ENCODE measurements around the gene GRIN3B. TPM values are rescaled to one million over a fixed set of nuclear protein-coding genes. Genes with fewer than 3 reads are reported as not detected.

GRIN3B gene
- total and polyA plus RNA-seq, 2 of the 8 experiments (the other 6 are each of a cell fraction or from before 2014, with no cell fraction given) = 0.45 to 1.0 TPM

GRCh38 chr19:988081-988480, 12.1 kb upstream of the GRIN3B start:
- Histone ChIP-seq H3K9ac (replicated peaks in 1 of 4; ENCODE audit: extremely low read depth in 1 of 4, low read depth in 3 of 4, low read length in 3 of 4) (no peak overlapping the region), H3K27me3 (replicated peaks in 1 of 4; ENCODE audit: control insufficient read depth in 3 of 4, extremely low read depth in 1 of 4, insufficient read depth in 3 of 4, low read length in 3 of 4) (no peaks in the 10 kb centered on the region), H3K23me2 (ENCODE audit: low read depth, low read length) (peaks cover 4% of the 10 kb centered on the region; the same call in 1 of the 2 replicates), H4K8ac (ENCODE audit: extremely low read depth, insufficient read depth, low read length) (no peak overlapping the region), H2BK20ac (ENCODE audit: low read length) (no peak overlapping the region), H3K14ac (ENCODE audit: insufficient read length) (no peak overlapping the region), H2AK5ac (ENCODE audit: low read depth, low read length) (no peak overlapping the region), H4K91ac (replicated peaks; ENCODE audit: insufficient read length, low read length) (no peak overlapping the region), H3K9me3 (ENCODE audit: insufficient read depth in 2 of 2, low read depth in 1 of 2, low read length in 1 of 2) (no peaks in the 10 kb centered on the region), H3K27ac (ENCODE audit: low read depth, low read length) (no peak overlapping the region), H3K4ac (replicated peaks; ENCODE audit: insufficient read length, low read depth, low read length) (no peak overlapping the region), H4K5ac (ENCODE audit: insufficient read length, low read depth, low read length) (no peak overlapping the region), H3K4me3 (ENCODE audit: extremely low read depth in 1 of 4, insufficient read depth in 2 of 4, low read depth in 3 of 4, low read length in 4 of 4) (no peak overlapping the region), H3K4me1 (replicated peaks in 1 of 4; ENCODE audit: control insufficient read depth in 3 of 4, insufficient read depth in 4 of 4, low read length in 3 of 4) (peaks cover 0 to 4% (median under 1%) of the 10 kb centered on the region in 4 experiments; a peak in 4 of 7 replicates), H3K23ac (ENCODE audit: insufficient read length) (no peak overlapping the region), H2AFZ (ENCODE audit: low read length) (no peak overlapping the region), H2BK120ac (replicated peaks; ENCODE audit: low read depth, low read length) (no peak overlapping the region), H2BK5ac (ENCODE audit: low read depth, low read length) (no peak overlapping the region), H4K20me1 (replicated peaks in 1 of 2; ENCODE audit: control insufficient read depth in 1 of 2, insufficient read depth in 2 of 2, low read length in 2 of 2) (peaks cover 4 to 16% of the 10 kb centered on the region in 2 experiments), H2BK15ac (ENCODE audit: low read length) (no peak overlapping the region), H3K79me2 (ENCODE audit: control insufficient read depth in 1 of 2, insufficient read depth in 2 of 2, low read length in 2 of 2) (peaks cover 0 to 17% of the 10 kb centered on the region in 2 experiments; a peak in 2 of 4 replicates), H3K79me1 (ENCODE audit: low read depth, low read length) (peaks cover 5% of the 10 kb centered on the region), H3K36me3 (ENCODE audit: control insufficient read depth in 2 of 4, insufficient read depth in 4 of 4, low read length in 3 of 4) (peaks cover 7 to 31% (median 22%) of the 10 kb centered on the region in 4 experiments; a peak in 6 of 8 replicates), H3K56ac (replicated peaks; ENCODE audit: insufficient read length, low read depth, low read length) (no peak overlapping the region), H3K18ac (ENCODE audit: extremely low read depth, low read length) (no peak overlapping the region), H2BK12ac (ENCODE audit: low read depth, low read length) (no peak overlapping the region), H3K4me2 (ENCODE audit: insufficient read depth in 1 of 2, low read depth in 2 of 2, low read length in 2 of 2) (no peak overlapping the region)
- WGBS, 2 experiments (ENCODE audit: extremely low coverage in 1 of 2, insufficient coverage in 1 of 2, insufficient read length in 1 of 2, insufficient replicate concordance in 2 of 2, low coverage in 1 of 2, low lambda C conversion rate in 2 of 2, missing lambda C conversion rate in 1 of 2) = 76% methylated on average over 14 of the region's 14 CpGs; no CpG with 5 or more reads in 1 of the 2 experiments
- FAIRE-seq (no peak), DNase-seq (ENCODE audit: low read depth in 1 of 2, low spot score in 2 of 2) (no peak)
- CTCF ChIA-PET (ENCODE audit: partially characterized antibody) = interaction anchor here (0.9 to 1.6 kb wide), 8 partner anchors 16 to 252 kb away, joined by 3 to 7 read pairs (median 3); no protein-coding TSS in a partner anchor
- POLR2A ChIA-PET (ENCODE audit: partially characterized antibody) = interaction anchor here (0.7 to 4.8 kb wide), 7 partner anchors 8 to 79 kb away, joined by 3 to 33 read pairs (median 3); partner anchors contain the start of genes ARHGAP45, RNU6-2 and TMEM259
- no peak for TF ChIP-seq ATF2 (IDR thresholded peaks at IDR 0.05; ENCODE audit: low read length)

Measured in H1 (cell line).